Adipocyte (in vitro differentiated cells): ENCODE measurements around the gene SLC25A5.

Experiments
- DNase-seq: peaks from one replicate; pipeline ENCODE4 v3.0.0-alpha.2; 2015; ENCODE audit warnings: low read depth
- H3K27me3 ChIP-seq: replicated peaks from 2 replicates; pipeline ENCODE4 v1.7.0; 2013; ENCODE audit warnings: mild to moderate bottlenecking, low read length, moderate library complexity; ENCODE audit not compliant: control insufficient read depth, insufficient read depth
- H3K36me3 ChIP-seq: 2 replicates; pipeline ENCODE4 v1.7.0; 2013; ENCODE audit warnings: low read length, mild to moderate bottlenecking, moderate library complexity; ENCODE audit not compliant: control insufficient read depth, insufficient read depth, severe bottlenecking
- H3K4me1 ChIP-seq: 2 replicates; pipeline ENCODE4 v1.7.0; 2013; ENCODE audit warnings: mild to moderate bottlenecking, low read length, moderate library complexity; ENCODE audit not compliant: control insufficient read depth, insufficient read depth
- H3K4me3 ChIP-seq: 2 replicates; pipeline ENCODE4 v1.7.0; 2013; ENCODE audit warnings: mild to moderate bottlenecking, low read length, moderate library complexity
- H3K9ac ChIP-seq: 2 replicates; pipeline ENCODE4 v1.7.0; 2013; ENCODE audit warnings: mild to moderate bottlenecking, low read length, moderate library complexity
- H3K9me3 ChIP-seq: 2 replicates; pipeline ENCODE4 v1.7.0; 2013; ENCODE audit warnings: mild to moderate bottlenecking, low read length, moderate library complexity; ENCODE audit not compliant: control insufficient read depth

Gene SLC25A5

GRCh38 chrX:119453202-119453601 lies 15.0 kb upstream of the SLC25A5 start:
- H3K9me3 ChIP-seq: no peaks in the 10 kb centered on the region
- no peak overlapping the region for H3K9ac ChIP-seq
- DNase-seq: no peak
- H3K4me3 ChIP-seq: no peak overlapping the region
- H3K27me3 ChIP-seq: peaks cover 4% of the 10 kb centered on the region
- H3K4me1 ChIP-seq: no peaks in the 10 kb centered on the region
- H3K36me3 ChIP-seq: peaks cover 9% of the 10 kb centered on the region

GRCh38 chrX:119455264-119455663 lies 13.0 kb upstream of the SLC25A5 start:
- Histone ChIP-seq H3K9ac (no peak overlapping the region), H3K27me3 (peaks cover 4% of the 10 kb centered on the region), H3K9me3 (no peaks in the 10 kb centered on the region), H3K4me1 (no peaks in the 10 kb centered on the region), H3K36me3 (peaks cover 9% of the 10 kb centered on the region), H3K4me3 (no peak overlapping the region)
- DNase-seq: peak; percentile 41

DNA sequence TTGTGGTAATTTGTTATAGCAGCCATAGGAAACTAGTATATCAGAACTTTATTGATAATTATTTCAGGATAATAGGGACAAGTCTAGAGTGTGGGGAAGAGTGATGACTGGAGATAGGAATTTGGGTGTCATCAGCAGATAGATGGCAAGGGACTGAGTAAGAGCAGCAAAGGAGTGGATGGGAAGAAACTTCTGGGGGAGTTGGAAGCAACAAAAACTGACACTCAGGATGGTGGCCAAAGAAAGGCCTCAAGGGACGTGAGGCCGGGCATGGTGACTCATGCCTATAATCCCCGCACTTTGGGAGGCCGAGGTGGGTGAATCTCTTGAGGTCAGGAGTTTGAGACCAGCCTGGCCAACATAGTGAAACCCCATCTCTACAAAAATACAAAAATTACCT lies 9.1 kb upstream of the SLC25A5 start:
- no peaks in the 10 kb centered on the region for H3K9me3 ChIP-seq
- no peak overlapping the region for H3K4me3 ChIP-seq
- H3K4me1 ChIP-seq: no peaks in the 10 kb centered on the region
- no peak for DNase-seq
- no peaks in the 10 kb centered on the region for H3K36me3 ChIP-seq
- no peak overlapping the region for H3K9ac ChIP-seq
- peaks cover 3% of the 10 kb centered on the region for H3K27me3 ChIP-seq

DNA sequence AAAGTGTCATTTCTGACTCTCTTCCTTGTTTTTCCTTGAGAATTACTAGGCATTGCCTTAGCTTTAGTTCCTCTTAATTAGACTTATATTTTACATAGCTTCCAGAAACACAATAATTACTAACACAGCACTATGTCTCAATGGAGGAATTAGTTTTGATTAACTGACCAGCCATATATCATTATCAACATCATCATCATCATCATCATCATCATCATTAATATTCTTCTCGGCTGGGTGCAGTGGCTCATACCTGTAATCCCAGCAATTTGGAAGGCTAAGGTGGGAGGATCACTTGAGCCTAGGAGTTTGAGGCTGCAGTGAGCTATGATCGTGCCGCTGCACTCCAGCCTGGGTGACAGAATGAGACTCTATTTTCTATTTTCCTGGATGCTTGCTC lies 2.7 kb upstream of the SLC25A5 start:
- DNase-seq: no peak
- Histone ChIP-seq H3K9me3 (no peaks in the 10 kb centered on the region), H3K9ac (no peak overlapping the region), H3K4me1 (peaks cover 5% of the 10 kb centered on the region), H3K4me3 (no peak overlapping the region), H3K27me3 (peaks cover 3% of the 10 kb centered on the region), H3K36me3 (peaks cover 8% of the 10 kb centered on the region)

GRCh38 chrX:119466970-119467369 lies 1.3 kb upstream of the SLC25A5 start:
- H3K4me1 ChIP-seq: peaks cover 5% of the 10 kb centered on the region
- H3K9ac ChIP-seq: no peak overlapping the region
- no peaks in the 10 kb centered on the region for H3K9me3 ChIP-seq
- peaks cover 3% of the 10 kb centered on the region for H3K27me3 ChIP-seq
- no peak for DNase-seq
- peaks cover 19% of the 10 kb centered on the region for H3K36me3 ChIP-seq
- no peak overlapping the region for H3K4me3 ChIP-seq

- DNase-seq: no peak
- peaks cover under 1% of the 10 kb centered on the region for H3K27me3 ChIP-seq
- no peak overlapping the region for H3K9ac ChIP-seq
- H3K4me1 ChIP-seq: peaks cover 5% of the 10 kb centered on the region
- peak overlapping the region; percentile 89 for H3K4me3 ChIP-seq
- H3K9me3 ChIP-seq: no peaks in the 10 kb centered on the region
- H3K36me3 ChIP-seq: peaks cover 19% of the 10 kb centered on the region
Measured at GRCh38 chrX:119467433-119467832, 811 bp upstream of the SLC25A5 start.

- Histone ChIP-seq H3K9me3 (no peaks in the 10 kb centered on the region), H3K27me3 (no peaks in the 10 kb centered on the region), H3K9ac (peak overlapping the region; percentile 92), H3K4me1 (peaks cover 5% of the 10 kb centered on the region), H3K4me3 (peak overlapping the region; percentile 89), H3K36me3 (peaks cover 19% of the 10 kb centered on the region)
- peak; percentile 92 for DNase-seq
Measured at GRCh38 chrX:119468551-119469312, 488 bp downstream of the SLC25A5 start.

- H3K9me3 ChIP-seq: no peaks in the 10 kb centered on the region
- DNase-seq: no peak
- peaks cover 1% of the 10 kb centered on the region for H3K27me3 ChIP-seq
- H3K4me3 ChIP-seq: peak overlapping the region; percentile 89
- peaks cover 19% of the 10 kb centered on the region for H3K36me3 ChIP-seq
- H3K4me1 ChIP-seq: peaks cover 5% of the 10 kb centered on the region
- peak overlapping the region; percentile 92 for H3K9ac ChIP-seq
Measured at GRCh38 chrX:119469313-119469635, 1.0 kb downstream of the SLC25A5 start.

DNA sequence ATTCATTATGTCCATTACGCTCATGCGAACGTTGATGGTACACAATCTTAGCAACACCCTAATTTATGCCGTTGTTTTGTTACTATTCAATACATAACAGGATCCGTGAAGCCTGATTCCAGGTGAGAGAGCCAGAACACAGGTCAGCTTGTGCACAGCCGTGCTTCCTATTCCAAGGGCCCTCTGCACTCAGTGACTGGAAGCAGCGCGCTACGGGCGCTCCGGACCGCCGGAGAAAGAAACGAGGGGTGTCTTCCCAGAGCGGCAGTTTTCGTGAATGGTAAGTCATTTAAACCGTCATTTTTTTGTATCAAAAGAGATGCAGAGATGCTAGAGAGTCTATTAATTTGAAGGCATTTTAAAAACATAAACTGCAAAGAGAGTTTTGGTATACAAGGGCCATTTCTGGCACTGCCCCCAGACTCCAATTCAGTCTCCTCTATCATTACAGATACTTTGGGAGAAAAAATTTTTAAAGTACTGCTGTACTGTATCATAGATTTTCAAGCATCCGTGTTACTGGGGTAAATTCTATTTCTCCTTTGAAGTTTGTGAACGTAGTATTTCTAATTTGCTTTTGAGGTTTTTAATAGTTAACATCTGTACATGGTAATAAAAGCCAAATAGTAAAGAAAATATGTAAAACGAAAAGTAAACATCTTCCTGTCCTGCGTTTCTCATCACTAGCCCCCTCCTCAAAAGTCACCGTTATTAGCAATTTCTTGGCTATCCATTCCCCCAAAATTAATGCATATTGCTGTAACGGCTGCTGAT lies 6.6 kb downstream of the SLC25A5 start:
- Histone ChIP-seq H3K27me3 (peaks cover 18% of the 10 kb centered on the region), H3K36me3 (peaks cover 19% of the 10 kb centered on the region), H3K4me1 (peaks cover 7% of the 10 kb centered on the region), H3K9ac (no peak overlapping the region), H3K4me3 (no peak overlapping the region), H3K9me3 (no peaks in the 10 kb centered on the region)
- DNase-seq: no peak

GRCh38 chrX:119475389-119476101 lies 7.3 kb downstream of the SLC25A5 start:
- peak; percentile 28 for DNase-seq
- no peak overlapping the region for H3K4me3 ChIP-seq
- H3K27me3 ChIP-seq: peaks cover 18% of the 10 kb centered on the region
- no peak overlapping the region for H3K9ac ChIP-seq
- H3K36me3 ChIP-seq: peaks cover 11% of the 10 kb centered on the region
- H3K4me1 ChIP-seq: peaks cover 7% of the 10 kb centered on the region
- H3K9me3 ChIP-seq: no peaks in the 10 kb centered on the region

- Histone ChIP-seq H3K4me3 (peak overlapping the region; percentile 51), H3K9me3 (no peaks in the 10 kb centered on the region), H3K9ac (peak overlapping the region; percentile 12), H3K27me3 (peaks cover 18% of the 10 kb centered on the region), H3K4me1 (peaks cover 17% of the 10 kb centered on the region), H3K36me3 (no peaks in the 10 kb centered on the region)
- DNase-seq: peak; percentile 85
Measured at GRCh38 chrX:119477812-119478232, 9.6 kb downstream of the SLC25A5 start.
